Fibroblast of villous mesenchyme (primary cell): ENCODE data around the gene KIAA0753. TPM values are rescaled to one million over a fixed set of nuclear protein-coding genes. Genes with fewer than 3 reads are reported as not detected.
A peak's percentile ranks its signal among the peaks of the same experiment; 100 is the strongest.

ENCODE experiments used
- DNase-seq: peaks from one replicate; pipeline ENCODE4 v3.0.0-alpha.2; 2010; ENCODE audit warnings: low read depth
- H3K4me3 ChIP-seq: 2 replicates; pipeline ENCODE4 v1.5.1; 2011; ENCODE audit warnings: low read depth, mild to moderate bottlenecking, low read length
- CTCF ChIP-seq: IDR thresholded peaks from 2 replicates; pipeline ENCODE4 v1.5.1; 2012; ENCODE audit warnings: low read depth, mild to moderate bottlenecking, low read length; ENCODE audit not compliant: insufficient read depth
- total RNA-seq: library from RNA; depleted of rRNA; stranded (reverse); fragments of >200 nt; gene quantifications from 2 replicates; pipeline ENCODE4 v1.2.3, GENCODE V29; 2012

Gene KIAA0753
- total RNA-seq = 16.1 and 23.3 TPM in 2 replicates

- peak; percentile 92 for DNase-seq
- peak within 1 kb of the TSS; percentile 99 for H3K4me3 ChIP-seq
- TF ChIP-seq CTCF = no peak
These were observed at the start of gene KIAA0753, which contains the start of gene TXNDC17 for GRCh38 chr17:6640536-6641246. Gene KIAA0753, minus strand, starts transcription at chr17:6640711. Its CDS starts 5,608 bp downstream, at chr17:6635103. Gene TXNDC17, plus strand, starts transcription at chr17:6641060. Its CDS starts 23 bp downstream, at chr17:6641083.

DNA sequence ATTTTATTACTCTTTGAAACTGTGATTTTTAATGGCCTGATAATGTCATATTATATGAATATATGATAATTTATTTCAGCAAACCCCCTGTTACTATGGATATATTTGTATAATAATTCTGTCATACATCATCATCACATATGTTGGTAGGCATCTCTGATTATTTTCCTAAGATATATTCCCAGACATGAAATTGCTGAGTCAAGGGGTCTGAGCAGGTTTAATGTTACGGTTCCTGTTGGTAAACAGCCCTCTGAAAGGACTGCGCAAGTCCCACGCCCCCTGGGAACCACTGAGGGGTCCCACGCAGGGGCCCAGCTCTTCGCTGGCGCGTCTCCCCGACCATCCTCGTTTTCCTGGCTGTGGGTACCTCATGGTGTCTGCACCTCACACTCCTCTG is 48.4 kb upstream of the KIAA0753 start:
- no peak for TF ChIP-seq CTCF
- no peak for DNase-seq
- H3K4me3 ChIP-seq = no peak overlapping the region

DNA sequence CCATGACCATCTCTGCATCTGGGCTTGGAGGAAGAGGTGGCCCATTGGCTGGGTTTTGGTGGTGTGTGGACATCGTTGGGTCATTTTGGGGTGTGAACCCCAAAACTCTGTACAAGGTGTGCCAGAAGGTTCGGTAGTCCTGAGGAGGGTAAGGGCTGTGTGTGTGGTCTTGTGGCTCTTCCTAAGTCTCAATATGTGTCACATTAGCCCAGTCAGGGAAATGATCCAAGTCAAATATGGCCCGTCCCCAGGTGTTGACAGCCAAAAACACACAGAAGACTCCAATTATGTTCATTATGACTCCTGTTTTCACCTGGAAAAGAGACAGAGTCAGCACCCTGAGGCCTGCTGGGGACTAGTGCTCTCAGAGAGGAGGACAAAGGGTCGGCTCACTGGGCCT is 45.5 kb upstream of the KIAA0753 start:
- no peak overlapping the region for H3K4me3 ChIP-seq
- no peak for DNase-seq
- no peak for TF ChIP-seq CTCF

DNA sequence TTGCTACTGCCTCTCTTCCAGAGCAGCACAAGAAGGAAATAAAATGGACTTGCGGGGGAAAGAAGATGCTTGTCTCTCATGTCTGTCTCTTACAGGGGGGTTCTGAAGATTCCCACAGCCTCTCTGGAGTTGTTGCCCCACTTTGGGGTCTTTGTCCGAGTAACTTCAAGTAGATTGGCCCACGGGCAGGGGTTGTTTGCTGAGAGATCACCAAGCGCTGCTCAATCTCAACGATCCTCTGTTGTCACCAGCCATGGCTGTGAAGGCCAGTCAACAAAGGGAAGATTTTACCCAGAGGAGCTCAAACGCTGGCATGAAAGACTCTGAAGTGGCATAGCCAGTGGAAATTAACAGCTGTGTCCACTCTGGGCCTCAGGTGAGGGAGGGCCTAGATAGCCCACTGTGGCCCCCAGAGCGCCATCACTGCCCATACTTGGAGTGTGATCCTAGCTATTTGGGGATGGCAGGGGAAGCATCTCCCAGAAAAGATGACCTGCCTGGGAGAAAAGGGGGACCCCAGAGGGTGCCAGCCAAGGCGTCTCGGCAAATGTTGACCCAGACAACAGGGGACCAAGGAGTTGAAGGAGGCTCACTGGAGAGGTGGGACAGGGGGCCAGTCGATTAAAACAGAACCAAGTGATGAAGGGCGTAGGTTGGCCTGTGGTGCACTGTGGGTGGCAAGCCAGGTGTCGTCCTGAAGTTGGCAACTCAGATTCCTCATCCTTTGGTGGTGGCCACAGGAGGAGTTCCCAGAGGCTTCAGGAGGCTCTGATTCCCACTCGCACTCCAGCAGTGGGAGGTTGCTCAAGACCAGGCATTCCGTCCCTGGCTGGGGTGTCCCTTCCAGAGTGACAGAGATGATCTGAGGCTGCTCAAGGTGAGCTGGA is 44.6 kb upstream of the KIAA0753 start:
- no peak for DNase-seq
- no peak overlapping the region for H3K4me3 ChIP-seq
- no peak for TF ChIP-seq CTCF

- DNase-seq = no peak
- H3K4me3 ChIP-seq = no peak overlapping the region
- TF ChIP-seq CTCF = no peak
These were observed 43.9 kb upstream of the KIAA0753 start for GRCh38 chr17:6684460-6684783.

DNA sequence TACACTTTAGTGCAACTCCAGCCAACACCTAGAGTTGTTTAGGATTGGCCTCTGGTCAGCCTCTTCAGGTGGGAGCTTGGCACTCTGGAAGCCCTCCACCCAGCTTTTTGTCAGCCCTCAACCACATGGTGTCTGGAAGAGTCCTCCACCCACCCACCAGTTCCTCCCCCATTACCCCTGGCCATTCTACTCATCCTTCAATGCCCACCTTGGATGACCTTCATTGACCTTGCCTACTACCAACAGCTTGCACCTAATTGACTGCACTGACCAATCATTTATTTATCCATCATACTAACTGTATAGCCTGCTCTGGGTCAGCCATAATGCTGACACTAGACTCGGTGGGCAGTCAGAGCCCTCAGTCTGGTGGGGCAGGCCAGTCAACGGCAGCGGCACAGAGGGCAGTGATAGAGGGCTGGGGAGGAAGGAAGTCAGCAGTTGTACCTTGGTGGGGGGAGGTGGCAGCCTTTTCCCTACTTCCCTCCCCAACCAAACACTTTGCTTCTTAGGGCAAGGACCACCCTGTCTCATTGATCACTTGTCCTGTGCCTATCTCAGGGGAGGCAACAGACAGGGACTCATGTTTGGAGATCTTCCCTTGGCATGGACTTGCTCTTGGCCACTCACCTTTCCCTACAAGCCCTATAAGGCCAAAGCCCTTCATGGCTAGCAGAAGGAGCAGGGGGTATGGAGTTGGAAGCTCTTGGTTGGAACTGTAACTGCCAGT is 43.4 kb upstream of the KIAA0753 start:
- no peak overlapping the region for H3K4me3 ChIP-seq
- no peak for TF ChIP-seq CTCF
- no peak for DNase-seq
